Neural progenitor cell (in vitro differentiated cells): ENCODE results near the gene SACM1L.

ENCODE experiments used
- EZH2 ChIP-seq: fragments of 200-600 bp; sonication (generic); IDR thresholded peaks from 2 replicates; pipeline ENCODE4 v1.6.1; 2017; ENCODE audit warnings: antibody characterized with exemption, mild to moderate bottlenecking, moderate library complexity
- EZH2phosphoT487 ChIP-seq: fragments of 200-600 bp; sonication (generic); IDR thresholded peaks from 2 replicates; pipeline ENCODE4 v1.6.1; 2017; ENCODE audit warnings: antibody characterized with exemption
- TF ChIP-seq, protein P1 (sequence below): fragments of 200-600 bp; sonication (generic); IDR thresholded peaks from 2 replicates; pipeline ENCODE4 v1.5.1; 2017; ENCODE audit warnings: antibody characterized with exemption, mild to moderate bottlenecking

DNA sequence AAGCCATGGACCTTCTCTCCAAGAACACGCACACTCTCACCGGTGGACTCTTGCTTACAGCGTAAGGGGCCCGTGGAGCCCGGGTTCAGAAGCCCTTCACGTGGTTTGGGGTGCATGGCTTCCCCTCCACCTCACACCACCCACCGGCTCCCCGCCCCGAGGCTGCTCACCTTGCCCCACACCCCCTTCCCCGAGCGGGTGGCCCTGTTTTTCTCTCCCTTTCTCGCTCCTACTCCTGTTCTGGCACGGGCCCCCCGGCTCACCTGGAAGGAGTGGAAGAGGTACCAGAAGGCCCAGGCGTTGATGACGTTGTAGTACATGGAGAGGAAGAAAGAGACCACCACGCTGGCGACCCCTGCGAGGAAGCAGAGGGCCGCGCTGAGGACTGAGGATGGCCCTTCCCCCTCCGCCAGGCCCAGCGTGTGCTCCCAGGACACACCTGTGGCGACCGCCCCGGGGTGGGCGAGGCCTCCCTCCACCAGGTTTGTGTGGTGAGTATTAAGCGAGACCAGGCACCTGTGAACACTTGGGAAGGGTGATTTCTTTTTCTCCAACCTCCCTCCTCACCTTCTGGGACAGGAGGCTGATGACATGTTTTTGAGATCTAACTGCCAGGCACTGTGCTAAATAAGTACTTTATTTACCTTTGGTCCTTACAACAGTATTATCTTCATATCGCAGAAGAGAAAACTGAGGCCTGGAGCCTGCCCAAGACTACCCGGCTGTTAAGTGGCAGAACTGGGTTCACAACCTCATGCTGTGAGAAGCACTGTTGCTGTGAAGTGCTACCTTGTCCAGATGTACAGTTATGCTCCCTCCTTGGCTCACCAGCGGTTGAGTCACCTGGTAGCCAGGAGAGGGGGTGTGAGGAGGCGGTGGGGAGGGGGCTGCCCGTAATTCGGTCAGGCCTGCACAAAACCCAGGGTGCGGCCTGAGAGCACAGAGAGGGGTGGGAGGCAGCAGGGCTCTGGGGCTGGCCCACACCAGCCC lies 90.8 kb downstream of the SACM1L start:
- TF ChIP-seq, protein P1, sequence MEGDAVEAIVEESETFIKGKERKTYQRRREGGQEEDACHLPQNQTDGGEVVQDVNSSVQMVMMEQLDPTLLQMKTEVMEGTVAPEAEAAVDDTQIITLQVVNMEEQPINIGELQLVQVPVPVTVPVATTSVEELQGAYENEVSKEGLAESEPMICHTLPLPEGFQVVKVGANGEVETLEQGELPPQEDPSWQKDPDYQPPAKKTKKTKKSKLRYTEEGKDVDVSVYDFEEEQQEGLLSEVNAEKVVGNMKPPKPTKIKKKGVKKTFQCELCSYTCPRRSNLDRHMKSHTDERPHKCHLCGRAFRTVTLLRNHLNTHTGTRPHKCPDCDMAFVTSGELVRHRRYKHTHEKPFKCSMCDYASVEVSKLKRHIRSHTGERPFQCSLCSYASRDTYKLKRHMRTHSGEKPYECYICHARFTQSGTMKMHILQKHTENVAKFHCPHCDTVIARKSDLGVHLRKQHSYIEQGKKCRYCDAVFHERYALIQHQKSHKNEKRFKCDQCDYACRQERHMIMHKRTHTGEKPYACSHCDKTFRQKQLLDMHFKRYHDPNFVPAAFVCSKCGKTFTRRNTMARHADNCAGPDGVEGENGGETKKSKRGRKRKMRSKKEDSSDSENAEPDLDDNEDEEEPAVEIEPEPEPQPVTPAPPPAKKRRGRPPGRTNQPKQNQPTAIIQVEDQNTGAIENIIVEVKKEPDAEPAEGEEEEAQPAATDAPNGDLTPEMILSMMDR, result no peak
- TF ChIP-seq EZH2, result no peak
- TF ChIP-seq EZH2phosphoT487, result no peak
